Mucosa of rectum (tissue), 2 donors: ENCODE data around the gene MUC22.
"Not testable (repeated sequence)": the region's sequence is repeated elsewhere in the genome, so short reads cannot be mapped to it uniquely, and the experiment has no call there.

Experiments used
- H3K27ac ChIP-seq, 2 donors: one replicate each; pipeline ENCODE4 v1.7.0; 2013; ENCODE audit warnings: inconsistent platforms in 2 of 2, low read depth in 2 of 2, low read length in 2 of 2
- H3K27me3 ChIP-seq, 2 donors: one replicate each; pipeline ENCODE4 v1.7.0; 2013; ENCODE audit warnings: low read length in 2 of 2; ENCODE audit not compliant: control insufficient read depth in 2 of 2, insufficient read depth in 2 of 2
- H3K36me3 ChIP-seq, 2 donors: one replicate each; pipeline ENCODE4 v1.7.0; 2013; ENCODE audit warnings: low read length in 2 of 2; ENCODE audit not compliant: control insufficient read depth in 2 of 2, insufficient read depth in 2 of 2
- H3K4me1 ChIP-seq, 2 donors: one replicate each; pipeline ENCODE4 v1.7.0; 2013; ENCODE audit warnings: low read length in 2 of 2, mild to moderate bottlenecking in 1 of 2; ENCODE audit not compliant: control insufficient read depth in 2 of 2, insufficient read depth in 2 of 2
- H3K4me3 ChIP-seq, 2 donors: one replicate each; pipeline ENCODE4 v1.7.0; 2013; ENCODE audit warnings: low read length in 2 of 2
- H3K9ac ChIP-seq, 2 donors: one replicate each; pipeline ENCODE4 v1.7.0; 2013; ENCODE audit warnings: low read length in 2 of 2, low read depth in 1 of 2, mild to moderate bottlenecking in 1 of 2
- H3K9me3 ChIP-seq, 2 donors: one replicate each; pipeline ENCODE4 v1.7.0; 2013; ENCODE audit warnings: low read length in 2 of 2; ENCODE audit not compliant: control insufficient read depth in 2 of 2
- donor health status: healthy.
- donor health status: Normal muscosa, but diverticular disease.

The MUC22 gene

GRCh38 chr6:30991891-30992290, 18.4 kb upstream of the MUC22 start:
- Histone ChIP-seq H3K9me3 (no peaks in the 10 kb centered on the region), H3K9ac (no peak overlapping the region), H3K27ac (no peak overlapping the region), H3K4me1 (no peaks in the 10 kb centered on the region), H3K36me3 (no peaks in the 10 kb centered on the region), H3K4me3 (no peak overlapping the region), H3K27me3 (no peaks in the 10 kb centered on the region)

DNA sequence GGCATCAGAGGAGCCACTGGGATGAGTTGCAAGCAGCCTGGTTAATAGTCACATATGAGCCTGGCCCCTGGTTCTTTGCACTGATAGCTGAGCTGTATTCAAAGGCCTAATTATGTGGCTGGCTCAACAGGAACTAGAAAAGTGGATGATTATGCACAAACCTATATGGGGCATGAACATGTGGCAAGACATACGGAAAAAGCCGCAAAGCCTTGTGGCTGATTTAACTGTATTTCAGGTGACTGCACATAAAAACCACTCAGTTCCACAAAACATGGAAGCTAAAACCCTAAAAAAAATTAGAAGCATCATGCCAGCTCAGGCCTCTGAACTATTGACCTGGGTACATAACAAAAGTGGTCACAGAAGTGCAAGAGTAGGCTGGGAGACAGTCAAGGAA, 13.0 kb upstream of the MUC22 start:
- Histone ChIP-seq H3K4me1 (no peaks in the 10 kb centered on the region), H3K4me3 (no peak overlapping the region), H3K9me3 (no peaks in the 10 kb centered on the region), H3K36me3 (no peaks in the 10 kb centered on the region), H3K27ac (no peak overlapping the region), H3K9ac (no peak overlapping the region), H3K27me3 (no peaks in the 10 kb centered on the region)

DNA sequence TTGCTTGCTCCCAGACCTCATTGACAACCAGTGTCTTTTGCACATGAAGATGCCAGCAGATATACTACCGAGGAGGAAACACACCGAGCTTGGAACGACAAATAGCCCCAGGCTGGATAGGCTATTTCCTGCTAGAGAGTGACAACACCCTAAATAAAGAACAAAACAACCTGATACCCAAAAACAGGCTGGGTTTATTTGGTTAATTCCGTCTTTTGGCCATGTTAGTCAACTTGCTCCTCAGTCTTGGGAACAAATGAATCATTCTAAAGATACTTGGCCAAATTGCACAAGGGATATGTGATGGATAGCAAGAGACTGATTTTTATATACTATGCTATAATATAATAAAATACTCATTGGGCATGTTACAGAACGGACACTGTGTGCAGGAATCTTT, 11.5 kb upstream of the MUC22 start:
- Histone ChIP-seq H3K4me1 (no peaks in the 10 kb centered on the region), H3K36me3 (no peaks in the 10 kb centered on the region), H3K4me3 (no peak overlapping the region), H3K27me3 (no peaks in the 10 kb centered on the region), H3K9ac (no peak overlapping the region), H3K9me3 (no peaks in the 10 kb centered on the region), H3K27ac (no peak overlapping the region)

GRCh38 chr6:31000067-31000860, 10.0 kb upstream of the MUC22 start:
- not testable (repeated sequence) for H3K4me3 ChIP-seq, H3K9me3 ChIP-seq, H3K36me3 ChIP-seq, H3K27me3 ChIP-seq, H3K27ac ChIP-seq, H3K4me1 ChIP-seq, H3K9ac ChIP-seq

DNA sequence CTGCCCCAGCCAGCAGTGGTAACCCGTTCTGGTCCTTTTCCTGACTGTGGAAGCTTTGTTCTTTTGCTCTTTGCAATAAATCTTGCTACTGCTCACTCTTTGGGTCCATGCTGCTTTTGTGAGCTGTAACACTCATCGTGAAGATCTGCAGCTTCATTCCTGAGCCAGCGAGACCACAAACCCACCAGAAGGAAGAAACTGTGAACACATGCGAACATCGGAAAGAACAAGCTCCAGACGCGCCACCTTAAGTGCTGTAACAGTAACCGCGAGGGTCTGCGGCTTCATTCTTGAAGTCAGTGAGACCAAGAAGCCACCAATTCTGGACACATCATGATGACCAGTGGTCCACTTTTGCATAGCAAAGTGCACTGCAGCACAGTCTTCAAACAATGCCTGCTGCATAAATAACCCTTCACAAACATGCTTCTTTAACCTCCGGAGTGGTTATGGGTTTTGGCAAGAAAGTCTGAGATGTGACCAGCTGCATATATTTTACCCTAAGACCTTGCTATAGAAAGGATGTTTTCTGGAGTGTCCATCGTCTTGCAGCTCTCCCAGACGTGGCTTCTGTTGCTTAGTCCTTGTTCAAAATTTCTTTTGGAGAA, 8.9 kb upstream of the MUC22 start:
- no peaks in the 10 kb centered on the region for H3K36me3 ChIP-seq
- no peaks in the 10 kb centered on the region for H3K27me3 ChIP-seq
- H3K4me1 ChIP-seq = no peaks in the 10 kb centered on the region
- no peak overlapping the region for H3K4me3 ChIP-seq
- H3K9me3 ChIP-seq = no peaks in the 10 kb centered on the region
- H3K9ac ChIP-seq = no peak overlapping the region
- H3K27ac ChIP-seq = no peak overlapping the region

- H3K4me1 ChIP-seq = no peaks in the 10 kb centered on the region
- no peaks in the 10 kb centered on the region for H3K36me3 ChIP-seq
- H3K27ac ChIP-seq = no peak overlapping the region
- no peak overlapping the region for H3K4me3 ChIP-seq
- H3K9me3 ChIP-seq = no peaks in the 10 kb centered on the region
- no peaks in the 10 kb centered on the region for H3K27me3 ChIP-seq
- H3K9ac ChIP-seq = no peak overlapping the region
These were observed 7.8 kb upstream of the MUC22 start for GRCh38 chr6:31002471-31002870.

DNA sequence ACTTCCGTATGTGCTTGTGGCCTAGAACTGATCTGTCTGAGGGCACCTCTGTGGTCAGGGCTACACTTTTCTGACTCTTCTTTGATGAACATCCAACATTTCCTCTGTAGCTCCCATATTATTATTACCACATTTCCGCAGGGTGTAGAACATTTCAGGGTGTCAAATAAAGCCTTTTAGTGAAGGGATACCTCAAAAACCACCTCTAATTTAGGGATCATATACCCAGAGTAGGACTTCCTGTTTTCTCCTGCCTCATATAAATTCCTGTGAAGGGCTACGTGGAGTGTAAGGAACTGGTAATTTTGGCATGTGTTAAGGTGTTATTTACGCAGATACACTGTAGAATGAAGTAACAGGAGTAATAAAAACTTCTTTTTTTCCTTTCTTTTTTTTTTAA, 5.5 kb upstream of the MUC22 start:
- H3K4me1 ChIP-seq = no peaks in the 10 kb centered on the region
- H3K27me3 ChIP-seq = no peaks in the 10 kb centered on the region
- H3K36me3 ChIP-seq = no peaks in the 10 kb centered on the region
- no peak overlapping the region for H3K27ac ChIP-seq
- no peaks in the 10 kb centered on the region for H3K9me3 ChIP-seq
- no peak overlapping the region for H3K4me3 ChIP-seq
- H3K9ac ChIP-seq = no peak overlapping the region

DNA sequence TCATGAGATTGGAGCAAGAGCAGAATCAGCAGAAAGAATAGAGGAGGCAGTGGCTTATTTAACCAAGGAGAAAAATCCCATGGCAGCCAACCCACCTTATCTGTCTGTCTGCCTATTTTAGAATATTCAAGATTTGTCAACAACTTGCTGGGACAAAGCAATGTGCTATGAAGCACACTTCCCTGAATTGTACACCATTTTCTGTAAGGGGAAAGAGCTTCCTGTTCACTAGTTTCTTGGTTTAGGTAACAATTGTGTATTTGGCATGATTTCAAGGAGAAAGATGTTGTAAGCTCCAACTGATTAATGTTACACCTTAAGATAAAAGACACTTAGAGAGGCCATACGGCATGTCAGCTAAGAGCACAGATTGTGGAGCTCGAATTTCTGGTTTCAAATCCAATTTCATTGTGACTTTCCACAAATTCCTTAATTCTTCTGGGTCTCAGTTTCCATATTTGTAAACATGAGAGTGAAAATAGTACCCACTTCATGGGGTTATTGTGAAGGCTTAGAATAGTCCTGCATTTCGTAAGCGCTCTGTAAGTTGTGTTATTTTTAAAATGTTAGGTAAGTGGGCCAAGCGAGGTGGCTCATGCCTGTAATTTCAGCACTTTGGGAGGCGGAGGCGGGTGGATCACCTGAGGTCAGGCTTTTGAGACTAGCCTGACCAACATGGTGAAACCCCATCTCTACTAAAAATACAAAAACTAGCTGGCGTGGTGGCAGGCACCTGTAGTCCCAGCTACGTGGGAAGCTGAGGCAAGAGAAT, 4.8 kb upstream of the MUC22 start:
- Histone ChIP-seq H3K4me3 (no peak overlapping the region), H3K27me3 (no peaks in the 10 kb centered on the region), H3K9me3 (no peaks in the 10 kb centered on the region), H3K27ac (no peak overlapping the region), H3K36me3 (no peaks in the 10 kb centered on the region), H3K4me1 (no peaks in the 10 kb centered on the region), H3K9ac (no peak overlapping the region)

DNA sequence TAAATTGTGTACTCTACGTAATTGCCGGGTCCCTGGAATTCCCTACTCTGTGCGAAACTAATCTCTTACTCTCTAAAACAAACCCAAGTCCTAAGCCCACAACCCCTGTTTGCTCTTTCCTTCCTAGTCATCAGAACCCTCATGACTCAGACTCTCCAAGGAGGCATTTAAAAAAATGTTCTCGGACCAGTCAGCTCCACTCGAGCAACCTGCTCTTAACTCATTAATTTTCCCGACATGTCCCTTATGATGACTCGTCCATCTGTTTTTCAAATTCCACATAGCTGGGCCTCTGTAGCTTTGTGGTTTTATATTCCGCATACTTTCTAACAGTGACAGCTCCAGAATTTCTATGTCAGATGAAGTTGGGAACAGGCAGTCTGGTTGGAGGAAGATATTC, 2.6 kb upstream of the MUC22 start:
- no peak overlapping the region for H3K9ac ChIP-seq
- no peaks in the 10 kb centered on the region for H3K4me1 ChIP-seq
- H3K4me3 ChIP-seq = no peak overlapping the region
- H3K27ac ChIP-seq = no peak overlapping the region
- H3K27me3 ChIP-seq = no peaks in the 10 kb centered on the region
- no peaks in the 10 kb centered on the region for H3K36me3 ChIP-seq
- H3K9me3 ChIP-seq = no peaks in the 10 kb centered on the region

DNA sequence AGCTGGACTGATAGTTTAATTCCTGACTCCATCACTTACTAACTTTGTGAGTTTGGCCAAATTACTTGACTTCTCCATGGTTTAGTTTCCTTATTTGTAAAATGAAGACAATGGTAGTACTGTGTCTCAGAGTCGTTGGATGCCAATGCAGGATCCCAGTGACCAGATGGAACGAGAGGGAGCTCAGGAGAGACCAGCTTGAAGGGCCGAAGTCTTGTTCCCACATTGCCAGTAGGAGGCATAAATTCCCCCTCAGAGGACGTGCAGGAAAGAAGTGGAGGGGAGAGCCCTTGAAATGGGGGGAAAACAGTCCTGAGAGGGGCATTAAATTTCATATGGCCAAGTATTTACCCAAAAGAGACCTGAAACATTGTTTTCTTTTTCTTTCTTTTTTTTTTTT, 2.1 kb upstream of the MUC22 start:
- Histone ChIP-seq H3K9me3 (no peaks in the 10 kb centered on the region), H3K4me3 (no peak overlapping the region), H3K36me3 (no peaks in the 10 kb centered on the region), H3K27me3 (no peaks in the 10 kb centered on the region), H3K27ac (no peak overlapping the region), H3K4me1 (no peaks in the 10 kb centered on the region), H3K9ac (no peak overlapping the region)
